HG03460 (cell line): ENCODE measurements around the gene THPO.
"Not testable (repeated sequence)": the region's sequence is repeated elsewhere in the genome, so short reads cannot be mapped to it uniquely, and the experiment has no call there.

Experiments
- ATAC-seq: cut with Tn5 transposase; IDR thresholded peaks from one replicate; pipeline ENCODE4 v1.9.1; 2021; ENCODE audit not compliant: unreplicated experiment

THPO gene

DNA sequence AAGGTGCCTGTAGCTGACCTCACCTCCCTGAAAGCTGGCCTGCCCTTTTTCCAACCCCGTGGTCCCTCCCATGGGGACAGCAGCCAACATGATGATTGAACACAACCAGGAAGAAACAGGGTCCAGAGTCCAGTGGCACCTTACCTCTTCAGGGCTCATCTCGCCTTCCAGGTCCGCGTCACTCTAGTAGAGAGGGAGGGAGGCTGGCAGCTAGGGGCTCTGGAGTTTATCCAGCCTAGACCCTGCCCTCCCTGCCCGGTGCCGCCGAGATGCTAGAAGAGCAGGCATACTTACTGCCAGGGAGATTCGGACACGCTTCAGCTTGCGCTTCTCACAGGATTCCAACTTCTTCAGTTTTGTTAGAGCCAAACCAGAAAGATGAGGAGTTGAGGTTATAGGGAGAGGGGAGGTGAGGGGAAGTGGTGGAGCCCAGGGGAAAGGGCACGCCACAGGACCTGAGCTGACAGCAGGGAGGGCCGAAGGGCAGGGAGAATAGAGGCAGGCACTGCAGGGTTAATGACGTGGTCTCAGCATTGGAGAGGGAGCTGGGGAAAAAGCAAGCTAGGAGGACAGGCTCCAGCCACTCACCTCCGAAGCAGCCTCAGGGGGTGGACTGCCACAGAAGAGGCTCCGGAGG, 25.7 kb downstream of the THPO start:
- ATAC-seq: no peak

DNA sequence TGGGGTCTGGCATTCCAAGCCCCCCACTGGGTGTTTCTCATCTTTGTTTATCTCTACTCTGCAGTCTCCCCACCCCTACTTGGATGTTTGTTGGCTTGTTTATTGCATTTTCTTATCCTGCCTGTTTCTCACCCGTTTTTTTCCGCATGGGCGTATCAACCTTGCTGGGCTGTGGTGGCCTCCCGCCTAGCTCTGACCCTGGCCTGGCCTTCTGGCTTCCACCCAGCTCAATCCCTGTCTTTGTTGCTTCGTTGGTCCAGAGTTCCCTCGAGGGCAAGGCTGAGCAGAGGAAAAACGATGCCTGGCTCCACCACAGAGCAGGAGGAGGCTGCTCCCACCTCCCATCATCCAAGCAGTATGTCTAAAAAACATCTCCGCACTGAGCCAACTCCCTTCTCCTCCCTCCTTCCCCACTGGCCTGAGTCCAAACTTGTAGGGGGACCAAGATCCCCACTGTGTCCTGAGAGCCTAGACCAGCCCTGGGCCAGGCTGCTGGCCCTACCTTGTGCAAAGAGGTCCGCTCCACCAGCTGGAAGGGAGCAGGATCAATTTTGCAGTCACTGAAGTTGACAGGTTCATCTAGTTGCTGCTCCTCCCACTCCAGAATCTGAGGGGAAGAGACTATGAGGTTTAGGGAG, 26.4 kb downstream of the THPO start:
- no peak for ATAC-seq

DNA sequence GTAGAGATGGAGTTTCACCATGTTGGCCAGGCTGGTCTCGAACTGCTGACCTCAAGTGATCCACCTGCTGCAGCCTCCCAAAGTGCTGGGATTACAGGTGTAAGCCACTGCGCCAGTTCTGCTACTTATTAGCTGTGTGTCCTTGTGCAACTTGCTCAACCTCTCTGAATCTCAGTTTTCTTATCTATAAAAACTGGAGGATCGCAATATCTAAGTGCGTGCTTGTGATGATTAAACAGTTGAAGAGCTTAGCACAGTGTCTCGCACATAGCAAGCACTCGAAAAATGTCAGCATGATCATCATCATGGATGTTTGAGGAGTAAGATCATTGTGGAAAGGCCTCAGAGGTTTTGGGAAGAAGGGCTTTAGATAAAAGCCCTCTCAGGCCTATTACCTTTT, 27.4 kb downstream of the THPO start:
- no peak for ATAC-seq

DNA sequence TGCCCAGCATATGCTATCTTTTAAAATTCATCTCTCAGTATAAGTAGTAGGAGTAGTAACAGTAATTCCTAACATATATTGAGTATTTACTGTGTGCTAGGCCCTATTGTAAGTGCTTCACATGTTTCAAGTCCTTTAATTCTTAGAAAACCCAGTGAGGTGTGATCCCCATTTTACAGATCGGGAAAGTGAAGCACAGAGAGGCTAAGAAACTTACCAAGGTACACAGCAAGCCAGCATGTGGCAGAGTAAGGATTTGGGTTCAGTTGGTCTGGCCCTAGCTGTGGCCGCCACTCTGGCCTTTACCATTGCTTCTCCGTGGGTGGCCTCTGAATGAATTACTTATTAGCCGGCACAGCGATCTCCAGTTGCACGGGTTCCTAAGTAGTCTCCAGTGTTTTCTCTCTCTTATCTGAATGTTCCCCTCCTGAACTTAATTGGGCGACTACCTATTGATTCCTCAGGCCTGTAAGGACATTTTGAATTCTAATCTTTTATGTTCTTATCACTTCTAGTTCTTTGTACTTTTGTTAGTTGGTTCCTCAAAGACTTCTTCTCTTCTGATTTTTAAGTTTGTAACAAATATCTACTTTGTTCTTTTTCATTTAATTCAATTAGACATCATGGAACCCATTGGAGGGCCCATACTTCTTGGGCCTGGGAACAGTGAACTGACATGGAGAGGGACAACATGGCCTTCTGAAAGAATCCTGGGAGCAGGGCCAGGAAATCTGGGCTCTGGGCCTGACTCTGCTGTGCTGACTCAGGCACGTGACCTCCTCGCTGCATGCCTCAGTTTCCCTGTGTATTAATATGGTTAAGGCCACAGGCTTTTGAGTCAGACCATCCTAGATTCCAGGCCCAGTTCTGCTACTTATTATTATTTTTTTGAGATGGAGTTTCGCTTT, 28.2 kb downstream of the THPO start:
- no peak for ATAC-seq

DNA sequence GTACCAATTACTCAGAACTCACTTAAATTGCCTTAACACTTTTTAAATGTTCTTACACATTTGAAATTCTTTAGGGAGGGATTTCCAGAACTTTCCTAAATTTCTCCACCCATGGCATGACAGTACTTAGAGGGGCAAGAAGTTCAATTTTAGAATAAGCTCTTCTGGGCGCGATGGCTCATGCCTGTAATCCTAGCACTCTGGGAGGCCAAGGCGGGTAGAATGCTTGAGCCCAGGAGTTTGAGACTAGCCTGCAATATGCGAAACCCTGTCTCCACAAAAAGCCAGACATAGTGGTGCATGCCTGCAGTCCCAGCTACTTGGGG, 30.0 kb downstream of the THPO start:
- ATAC-seq: no peak

DNA sequence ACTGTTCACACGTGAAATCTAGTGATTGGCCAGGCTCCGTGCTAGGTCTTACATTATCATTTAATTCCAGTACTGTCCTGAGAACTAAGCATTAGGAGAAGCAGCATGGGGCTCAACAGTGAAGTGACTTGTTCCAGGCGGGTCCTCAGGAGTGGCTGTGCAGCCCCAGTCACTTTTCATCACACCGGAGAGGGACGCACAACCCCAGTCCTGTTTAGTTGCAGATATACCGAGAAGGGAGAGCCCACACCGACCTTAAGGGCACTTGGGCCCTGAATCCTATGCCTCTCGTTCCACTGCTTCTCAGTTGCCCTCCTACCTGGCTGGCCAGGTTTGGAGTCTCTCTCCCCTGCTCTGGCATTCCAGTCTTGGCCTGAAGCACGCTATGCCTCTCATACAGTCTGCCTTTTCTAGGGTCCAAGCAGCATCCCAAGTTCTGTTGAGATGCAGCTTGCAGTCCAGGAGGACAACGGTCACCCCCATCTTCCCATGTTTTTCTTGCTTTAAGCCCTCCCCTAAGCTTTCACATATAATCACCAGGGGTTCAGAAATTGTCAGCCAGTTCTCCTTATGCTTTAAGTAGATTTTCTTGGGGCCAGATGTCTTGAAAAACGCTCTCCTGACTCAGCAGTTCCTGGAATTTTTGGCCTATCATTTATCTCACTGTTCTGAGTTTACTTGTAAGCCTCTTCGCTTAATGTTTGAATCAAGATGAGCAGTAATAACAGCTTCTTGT, 30.5 kb downstream of the THPO start:
- no peak for ATAC-seq

DNA sequence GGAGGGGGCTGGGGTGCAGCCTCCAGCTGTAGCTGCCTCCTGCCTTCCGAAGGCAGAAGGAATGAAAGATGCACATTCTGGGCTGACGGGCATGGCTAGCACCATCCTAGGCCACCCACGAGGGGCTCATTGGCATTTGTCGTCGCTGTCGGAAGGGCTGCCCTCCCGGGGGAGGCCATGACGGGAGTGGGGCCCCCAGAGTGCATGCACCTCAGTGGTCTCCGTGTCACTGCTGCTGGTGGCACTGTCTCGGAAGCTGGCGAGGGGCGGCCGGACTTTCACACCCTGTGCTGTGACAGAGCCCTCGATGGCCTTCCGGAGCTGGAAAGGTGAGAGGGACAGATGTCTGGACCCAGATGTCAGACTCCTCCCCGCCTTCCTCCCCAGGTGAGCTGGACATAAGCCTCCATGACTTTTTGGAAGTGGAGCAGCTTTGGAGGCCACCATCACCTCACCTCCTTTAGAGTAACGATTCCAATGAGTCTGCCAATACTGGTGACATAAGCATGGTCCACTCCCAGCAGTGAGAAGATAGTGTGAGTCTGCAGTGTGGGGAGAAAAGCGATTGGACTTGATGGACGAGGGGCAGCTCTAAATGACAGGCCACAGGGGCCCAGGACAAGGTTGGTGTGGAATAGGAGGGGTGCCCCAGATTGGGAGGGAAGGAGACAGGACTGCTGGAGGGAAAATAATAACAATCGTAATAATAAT, 31.4 kb downstream of the THPO start:
- no peak for ATAC-seq

DNA sequence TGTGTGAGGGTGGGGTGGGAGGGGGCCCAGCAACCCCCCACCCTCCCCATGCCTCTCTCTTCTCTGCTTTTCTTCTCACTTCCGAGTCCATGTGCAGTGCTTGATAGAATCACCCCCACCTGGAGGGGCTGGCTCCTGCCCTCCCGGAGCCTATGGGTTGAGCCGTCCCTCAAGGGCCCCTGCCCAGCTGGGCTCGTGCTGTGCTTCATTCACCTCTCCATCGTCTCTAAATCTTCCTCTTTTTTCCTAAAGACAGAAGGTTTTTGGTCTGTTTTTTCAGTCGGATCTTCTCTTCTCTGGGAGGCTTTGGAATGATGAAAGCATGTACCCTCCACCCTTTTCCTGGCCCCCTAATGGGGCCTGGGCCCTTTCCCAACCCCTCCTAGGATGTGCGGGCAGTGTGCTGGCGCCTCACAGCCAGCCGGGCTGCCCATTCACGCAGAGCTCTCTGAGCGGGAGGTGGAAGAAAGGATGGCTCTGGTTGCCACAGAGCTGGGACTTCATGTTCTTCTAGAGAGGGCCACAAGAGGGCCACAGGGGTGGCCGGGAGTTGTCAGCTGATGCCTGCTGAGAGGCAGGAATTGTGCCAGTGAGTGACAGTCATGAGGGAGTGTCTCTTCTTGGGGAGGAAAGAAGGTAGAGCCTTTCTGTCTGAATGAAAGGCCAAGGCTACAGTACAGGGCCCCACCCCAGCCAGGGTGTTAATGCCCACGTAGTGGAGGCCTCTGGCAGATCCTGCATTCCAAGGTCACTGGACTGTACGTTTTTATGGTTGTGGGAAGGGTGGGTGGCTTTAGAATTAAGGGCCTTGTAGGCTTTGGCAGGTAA, 32.5 kb downstream of the THPO start:
- no peak for ATAC-seq

DNA sequence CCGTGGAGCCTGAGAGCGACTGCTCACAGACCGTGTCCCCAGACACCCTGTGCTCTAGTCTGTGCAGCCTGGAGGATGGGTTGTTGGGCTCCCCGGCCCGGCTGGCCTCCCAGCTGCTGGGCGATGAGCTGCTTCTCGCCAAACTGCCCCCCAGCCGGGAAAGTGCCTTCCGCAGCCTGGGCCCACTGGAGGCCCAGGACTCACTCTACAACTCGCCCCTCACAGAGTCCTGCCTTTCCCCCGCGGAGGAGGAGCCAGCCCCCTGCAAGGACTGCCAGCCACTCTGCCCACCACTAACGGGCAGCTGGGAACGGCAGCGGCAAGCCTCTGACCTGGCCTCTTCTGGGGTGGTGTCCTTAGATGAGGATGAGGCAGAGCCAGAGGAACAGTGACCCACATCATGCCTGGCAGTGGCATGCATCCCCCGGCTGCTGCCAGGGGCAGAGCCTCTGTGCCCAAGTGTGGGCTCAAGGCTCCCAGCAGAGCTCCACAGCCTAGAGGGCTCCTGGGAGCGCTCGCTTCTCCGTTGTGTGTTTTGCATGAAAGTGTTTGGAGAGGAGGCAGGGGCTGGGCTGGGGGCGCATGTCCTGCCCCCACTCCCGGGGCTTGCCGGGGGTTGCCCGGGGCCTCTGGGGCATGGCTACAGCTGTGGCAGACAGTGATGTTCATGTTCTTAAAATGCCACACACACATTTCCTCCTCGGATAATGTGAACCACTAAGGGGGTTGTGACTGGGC, 33.3 kb downstream of the THPO start:
- no peak for ATAC-seq

DNA sequence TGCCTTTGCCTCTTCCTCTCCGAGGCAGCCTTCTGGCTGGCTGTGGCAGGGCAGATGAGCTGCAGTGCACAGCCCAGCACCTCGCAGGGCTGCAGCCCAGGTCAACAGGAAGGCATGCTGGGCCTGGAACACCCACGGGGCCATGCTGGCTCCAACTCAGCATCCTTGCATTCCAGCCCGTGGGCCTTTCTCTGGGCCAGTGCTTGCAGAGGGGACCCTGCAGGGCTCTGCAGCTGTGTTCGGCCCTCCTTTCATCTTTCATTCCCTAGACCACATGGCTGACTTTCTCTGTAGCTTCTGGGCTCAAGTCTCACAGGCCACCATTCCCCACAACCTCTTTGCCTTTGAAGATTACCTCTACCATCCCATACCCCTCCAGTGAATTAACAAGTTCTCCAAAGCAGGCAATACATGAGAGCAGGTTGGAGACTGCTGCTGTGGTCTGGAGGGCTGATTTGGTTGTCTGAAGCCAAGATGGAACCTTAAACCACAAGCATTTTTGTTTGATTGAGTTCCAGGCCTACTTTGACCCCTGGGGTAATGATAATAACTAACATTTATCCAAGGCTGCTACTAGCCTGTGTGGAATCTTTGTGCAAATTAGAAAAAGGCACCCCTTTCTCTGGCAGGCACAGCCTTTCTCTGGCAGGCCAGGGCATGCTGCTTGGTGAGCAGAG, 34.7 kb downstream of the THPO start:
- no peak for ATAC-seq

DNA sequence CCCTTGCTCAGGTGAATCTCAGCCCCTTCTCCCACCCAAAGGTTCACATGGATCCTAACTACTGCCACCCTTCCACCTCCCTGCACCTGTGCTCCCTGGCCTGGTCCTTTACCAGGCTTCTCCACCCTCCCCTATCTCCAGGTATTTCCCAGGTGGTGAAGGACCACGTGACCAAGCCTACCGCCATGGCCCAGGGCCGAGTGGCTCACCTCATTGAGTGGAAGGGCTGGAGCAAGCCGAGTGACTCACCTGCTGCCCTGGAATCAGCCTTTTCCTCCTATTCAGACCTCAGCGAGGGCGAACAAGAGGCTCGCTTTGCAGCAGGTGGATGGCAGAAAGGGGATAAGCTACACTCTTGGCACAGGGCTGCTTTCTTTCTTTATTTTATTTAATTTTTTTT, 36.1 kb downstream of the THPO start:
- no peak for ATAC-seq

DNA sequence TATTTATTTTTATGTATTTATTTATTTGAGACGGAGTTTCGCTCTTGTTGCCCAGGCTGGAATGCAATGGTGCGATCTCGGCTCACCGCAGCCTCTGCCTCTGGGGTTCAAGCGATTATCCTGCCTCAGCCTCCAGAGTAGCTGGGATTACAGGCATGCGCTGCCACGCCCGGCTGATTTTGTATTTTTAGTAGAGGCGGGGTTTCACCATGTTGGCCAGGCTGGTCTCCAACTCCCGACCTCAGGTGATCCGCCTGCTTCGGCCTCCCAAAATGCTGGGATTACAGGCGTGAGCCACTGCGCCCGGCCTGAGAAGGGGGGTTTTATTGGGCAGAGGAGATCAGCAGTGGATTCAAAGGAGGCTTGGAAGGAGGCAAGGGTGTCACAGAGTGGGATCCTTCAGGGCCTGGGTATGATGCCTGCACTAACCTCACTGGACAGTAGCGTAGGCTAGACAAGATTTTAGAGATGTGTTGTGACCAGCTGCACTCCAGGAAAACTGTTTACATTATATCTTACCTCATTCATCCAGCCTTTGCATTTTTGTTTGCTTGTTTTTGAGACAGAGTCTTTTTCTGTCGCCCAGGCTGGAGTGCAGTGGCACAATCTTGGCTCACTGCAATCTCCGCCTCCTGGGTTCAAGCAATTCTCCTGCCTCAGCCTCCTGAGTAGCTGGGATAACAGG, 38.4 kb downstream of the THPO start:
- ATAC-seq: not testable (repeated sequence)

DNA sequence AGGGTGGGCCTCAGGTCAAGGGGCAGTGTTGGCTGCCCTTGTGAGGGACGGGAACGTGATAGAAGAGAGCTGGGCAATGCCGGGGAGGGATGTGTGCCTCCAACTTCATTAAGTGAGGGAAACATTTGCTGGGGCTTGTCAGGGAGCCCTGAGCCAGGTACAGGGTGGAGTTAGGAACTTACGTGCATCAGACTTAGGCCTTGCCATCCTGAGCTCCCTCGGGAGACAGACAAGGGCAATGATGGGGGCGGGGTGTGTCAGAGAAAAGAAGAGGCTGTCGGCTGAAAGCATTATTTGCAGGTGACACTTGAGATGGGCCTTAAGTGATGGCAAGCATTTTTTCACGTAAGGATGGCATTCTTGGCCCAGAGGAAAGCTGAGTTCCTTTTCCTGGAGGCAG, 39.0 kb downstream of the THPO start:
- ATAC-seq: no peak

DNA sequence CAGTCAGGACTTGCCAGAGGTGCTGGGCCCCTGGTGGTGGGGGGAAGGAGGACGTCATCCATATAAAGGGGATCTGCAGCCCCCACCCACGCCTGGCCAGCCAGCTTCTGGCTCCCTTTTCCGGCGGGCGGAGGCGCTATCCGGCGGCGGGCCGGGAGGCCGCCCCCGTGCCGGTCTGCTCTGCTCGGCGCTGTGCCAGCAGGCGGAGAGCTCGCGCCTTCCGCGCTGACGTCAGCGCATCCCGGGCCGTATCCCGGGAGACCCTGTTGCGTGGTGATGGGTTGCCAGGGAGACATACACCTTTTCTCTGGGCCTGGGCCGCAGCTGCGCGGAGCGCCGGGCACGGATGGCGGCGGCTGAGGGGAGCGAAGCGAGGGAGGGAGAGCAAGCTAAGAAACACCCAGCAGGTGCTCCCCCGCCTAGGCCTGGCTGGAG, 39.5 kb downstream of the THPO start:
- no peak for ATAC-seq

DNA sequence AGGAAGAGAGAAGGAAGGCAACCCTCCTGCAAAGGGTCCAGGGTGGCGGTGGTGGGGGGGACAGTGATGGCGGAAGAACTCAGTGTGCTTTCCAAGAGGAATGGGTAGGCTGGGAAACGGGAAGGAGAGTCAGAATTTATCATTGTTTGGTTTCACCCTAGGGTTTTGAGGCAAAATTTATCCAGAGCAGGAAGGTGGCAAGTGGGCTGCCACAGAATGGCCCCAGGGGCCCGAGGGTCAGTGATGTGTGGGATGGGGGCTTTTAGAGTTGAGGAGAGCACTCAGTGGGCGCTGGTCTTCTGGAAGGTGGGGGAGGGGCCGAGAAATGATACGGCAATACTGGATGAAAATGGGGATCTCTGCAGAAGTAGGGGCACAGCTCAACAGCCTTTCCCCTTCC, 40.0 kb downstream of the THPO start:
- no peak for ATAC-seq

DNA sequence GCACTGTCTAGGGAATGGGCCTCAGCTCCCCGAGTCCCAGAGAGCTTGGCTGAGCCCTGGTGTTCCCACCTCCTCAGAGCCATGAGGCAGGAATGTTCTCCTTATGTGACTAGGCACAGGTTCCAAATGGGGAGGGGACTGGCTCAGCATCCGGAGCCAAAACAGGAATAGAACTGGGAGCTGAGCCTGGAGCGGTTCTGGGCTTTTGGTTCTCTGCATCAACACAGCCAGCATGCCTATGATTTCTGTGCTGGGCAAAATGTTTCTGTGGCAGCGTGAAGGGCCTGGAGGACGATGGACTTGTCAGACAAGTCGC, 40.6 kb downstream of the THPO start, which contains the start of gene FAM131A:
TSS of gene FAM131A (plus strand) at position 202 of the 316 bp plus-strand sequence. CDS start at position 233, 31 bp downstream.
- ATAC-seq: no peak

DNA sequence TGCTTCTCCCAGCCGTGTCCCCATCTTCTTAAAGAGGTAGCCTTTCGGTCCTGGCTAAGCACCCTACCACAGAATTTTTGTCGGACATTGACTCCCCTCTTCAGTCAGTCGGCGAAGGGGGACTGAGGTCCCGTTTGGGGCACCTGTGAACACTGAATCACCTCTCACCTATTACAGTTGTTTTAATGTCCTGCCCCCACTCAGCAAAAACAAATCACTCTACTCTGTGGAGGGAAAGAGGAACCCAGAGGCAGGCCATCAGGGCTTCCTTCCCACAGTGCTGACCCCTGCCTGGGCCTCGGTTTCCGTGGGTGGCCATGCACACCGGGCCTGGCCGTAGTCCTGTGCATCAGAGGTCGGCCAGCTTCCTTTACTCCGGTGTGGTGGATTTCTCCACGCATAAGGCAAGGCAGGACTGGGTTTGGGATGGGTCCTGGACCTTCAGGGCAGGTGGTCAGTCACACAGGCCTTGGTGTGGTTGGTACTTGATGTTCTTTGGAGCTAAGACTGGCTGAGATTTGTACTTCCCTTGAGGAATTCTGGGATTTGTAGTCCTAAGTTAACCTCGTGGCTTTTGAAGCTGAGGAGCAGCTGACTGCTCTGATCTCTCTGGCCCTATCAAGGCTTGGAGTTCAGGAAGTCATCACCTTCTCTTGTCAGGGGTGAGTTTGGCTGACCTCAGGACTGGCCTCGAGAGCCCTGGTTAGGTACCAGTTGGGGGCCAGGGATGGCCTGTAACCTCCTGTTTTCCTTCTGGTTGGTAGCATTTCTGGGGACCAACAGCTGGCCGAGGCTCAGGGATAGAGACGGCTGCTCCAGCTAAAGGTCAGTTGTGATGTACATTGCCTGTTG, 41.2 kb downstream of the THPO start:
- ATAC-seq: no peak
